Measurements from ENCODE around the gene NPW.

The NPW gene

DNA sequence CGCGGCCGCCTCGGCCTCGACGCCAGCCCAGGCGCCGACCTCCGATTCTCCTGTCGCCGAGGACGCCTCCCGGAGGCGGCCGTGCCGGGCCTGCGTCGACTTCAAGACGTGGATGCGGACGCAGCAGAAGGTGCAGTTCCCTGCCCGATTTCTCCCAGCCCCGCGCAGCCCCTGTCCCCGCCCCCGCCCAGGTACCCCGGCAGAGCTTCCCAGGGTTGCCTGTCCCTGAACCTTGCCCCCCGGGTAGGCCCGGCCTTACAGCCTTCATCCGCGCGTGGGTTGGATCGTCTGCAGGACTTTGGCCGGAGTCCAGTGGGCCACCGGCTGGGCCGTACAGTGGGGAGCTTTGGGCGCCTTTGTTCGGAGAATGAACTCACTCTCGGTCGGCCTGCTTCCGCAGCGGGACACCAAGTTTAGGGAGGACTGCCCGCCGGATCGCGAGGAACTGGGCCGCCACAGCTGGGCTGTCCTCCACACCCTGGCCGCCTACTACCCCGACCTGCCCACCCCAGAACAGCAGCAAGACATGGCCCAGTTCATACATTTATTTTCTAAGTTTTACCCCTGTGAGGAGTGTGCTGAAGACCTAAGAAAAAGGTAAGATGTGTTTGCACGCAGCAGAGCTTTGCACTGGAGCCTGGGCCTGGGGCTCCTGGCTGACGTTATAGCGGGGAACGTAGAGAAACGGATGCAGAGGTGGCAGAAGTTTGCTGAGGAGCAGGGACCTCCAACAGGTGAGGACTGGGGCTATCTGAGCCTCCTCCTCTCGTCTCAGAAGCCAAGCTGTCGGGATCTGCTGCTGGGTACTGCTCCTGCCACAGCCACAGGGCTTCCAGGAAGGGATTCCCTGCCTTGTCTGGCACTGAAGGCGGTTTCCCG is 35.0 kb upstream of the NPW start:
- no peak for DNase-seq

DNA sequence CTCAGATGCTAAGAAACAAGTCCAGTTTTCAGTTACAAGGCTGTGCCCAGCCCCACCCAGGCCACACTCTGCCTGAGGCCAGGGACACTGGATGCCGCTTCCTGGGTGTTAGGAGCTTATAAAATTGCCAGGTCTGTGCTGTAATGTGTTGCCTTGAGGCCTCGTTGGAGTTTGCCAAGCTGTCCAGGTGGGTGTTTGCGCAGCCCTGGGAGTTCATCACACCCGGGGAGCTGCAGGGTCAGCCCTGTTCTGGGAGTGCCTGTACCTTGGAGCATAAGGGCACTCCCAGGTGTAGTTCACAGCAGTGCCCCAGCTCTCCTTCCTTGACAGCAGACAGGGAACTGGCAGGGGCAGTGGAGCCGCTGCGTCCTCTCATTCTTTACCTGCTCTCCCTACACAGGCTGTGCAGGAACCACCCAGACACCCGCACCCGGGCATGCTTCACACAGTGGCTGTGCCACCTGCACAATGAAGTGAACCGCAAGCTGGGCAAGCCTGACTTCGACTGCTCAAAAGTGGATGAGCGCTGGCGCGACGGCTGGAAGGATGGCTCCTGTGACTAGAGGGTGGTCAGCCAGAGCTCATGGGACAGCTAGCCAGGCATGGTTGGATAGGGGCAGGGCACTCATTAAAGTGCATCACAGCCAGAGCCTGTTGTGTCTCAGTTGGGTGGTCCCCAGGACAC is 34.0 kb upstream of the NPW start:
- DNase-seq, result no peak

- DNase-seq, result no peak
These were observed 32.4 kb upstream of the NPW start for GRCh38 chr16:1987198-1987597.

DNA sequence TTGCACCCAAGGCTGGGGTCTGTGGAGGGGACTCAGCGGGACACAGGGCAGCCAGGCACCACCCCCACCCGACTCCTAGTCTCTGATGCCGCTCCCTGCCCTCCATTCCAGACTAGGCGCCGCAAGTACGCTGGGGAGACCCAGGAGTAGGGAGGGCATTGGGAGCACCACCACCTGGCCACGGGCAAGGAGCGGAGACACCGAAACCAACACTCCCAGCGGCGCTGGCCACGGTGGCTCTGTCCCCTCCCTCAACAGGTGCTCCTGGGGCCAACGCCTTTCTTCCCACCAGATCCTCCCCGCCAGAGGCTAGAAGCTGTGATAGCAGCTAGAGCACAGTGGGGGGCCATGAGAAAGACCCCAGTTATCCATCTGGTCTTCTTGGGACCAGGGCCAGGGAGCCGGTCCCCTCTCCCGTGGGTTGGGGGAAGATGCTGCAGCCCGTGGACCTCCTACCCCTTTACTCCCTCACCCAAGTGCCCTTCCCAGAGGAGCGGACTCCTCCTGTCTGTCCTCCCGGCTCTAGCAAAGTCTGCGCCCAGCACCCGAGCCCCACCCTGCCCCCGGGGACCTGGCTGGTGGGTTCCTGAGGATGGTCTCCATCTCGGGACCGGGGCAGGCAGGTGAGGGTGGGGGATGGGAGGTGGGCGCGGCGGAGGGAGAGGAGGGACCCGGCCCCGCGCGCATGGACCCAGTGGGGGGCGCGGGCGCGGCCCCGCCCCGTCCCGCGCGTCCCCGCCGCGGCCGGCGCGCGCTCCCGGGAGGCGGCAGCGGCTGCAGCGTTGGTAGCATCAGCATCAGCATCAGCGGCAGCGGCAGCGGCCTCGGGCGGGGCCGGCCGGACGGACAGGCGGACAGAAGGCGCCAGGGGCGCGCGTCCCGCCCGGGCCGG is 30.1 kb upstream of the NPW start, which contains the start of gene SYNGR3:
Gene SYNGR3 (plus strand): TSS at position 762 of the 892 bp plus-strand sequence. CDS start 133 bp downstream, outside the sequence.
- DNase-seq, result peak; percentile 39

GRCh38 chr16:1990101-1990350 is 29.6 kb upstream of the NPW start:
- DNase-seq, result no peak

GRCh38 chr16:1990351-1991134 is 29.0 kb upstream of the NPW start:
- peak; percentile 40 for DNase-seq

DNA sequence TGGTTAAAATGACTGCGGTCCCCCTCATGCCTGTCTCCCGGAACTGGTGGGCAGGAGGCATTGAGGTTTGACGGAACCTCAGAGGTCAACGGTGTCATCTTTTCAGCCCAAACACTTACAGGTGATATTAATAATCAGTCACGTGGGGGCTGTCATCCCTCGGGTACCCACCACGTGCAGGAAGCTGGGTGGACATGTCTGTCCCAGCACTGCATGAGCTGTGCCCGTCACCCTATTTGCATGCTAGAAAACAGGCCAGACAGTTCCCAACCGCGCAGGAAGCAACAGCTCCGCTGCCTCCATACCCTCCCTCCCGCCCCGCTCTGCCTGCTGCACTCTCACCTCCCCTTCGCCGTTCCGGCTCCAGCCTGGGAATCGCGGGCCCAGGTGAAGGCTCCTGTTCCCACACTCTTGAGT is 28.4 kb upstream of the NPW start:
- DNase-seq, result no peak

DNA sequence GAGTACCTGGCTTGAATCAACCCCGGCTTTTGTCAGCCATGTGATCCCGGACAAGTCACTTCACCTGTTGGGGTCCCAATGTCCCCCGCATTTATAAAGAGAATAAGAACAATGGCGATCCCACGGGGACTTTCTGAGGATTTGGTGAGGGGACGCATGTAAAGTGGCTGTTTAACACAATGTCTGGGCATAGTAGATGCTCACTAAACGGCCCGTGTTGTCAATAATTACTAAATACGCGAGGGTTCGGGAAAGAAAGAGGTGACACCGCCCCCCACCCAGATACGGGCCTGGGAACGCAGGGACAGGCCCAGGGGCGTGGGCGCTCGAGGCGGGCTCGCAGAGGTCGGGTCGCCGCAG is 28.0 kb upstream of the NPW start:
- DNase-seq, result no peak

DNA sequence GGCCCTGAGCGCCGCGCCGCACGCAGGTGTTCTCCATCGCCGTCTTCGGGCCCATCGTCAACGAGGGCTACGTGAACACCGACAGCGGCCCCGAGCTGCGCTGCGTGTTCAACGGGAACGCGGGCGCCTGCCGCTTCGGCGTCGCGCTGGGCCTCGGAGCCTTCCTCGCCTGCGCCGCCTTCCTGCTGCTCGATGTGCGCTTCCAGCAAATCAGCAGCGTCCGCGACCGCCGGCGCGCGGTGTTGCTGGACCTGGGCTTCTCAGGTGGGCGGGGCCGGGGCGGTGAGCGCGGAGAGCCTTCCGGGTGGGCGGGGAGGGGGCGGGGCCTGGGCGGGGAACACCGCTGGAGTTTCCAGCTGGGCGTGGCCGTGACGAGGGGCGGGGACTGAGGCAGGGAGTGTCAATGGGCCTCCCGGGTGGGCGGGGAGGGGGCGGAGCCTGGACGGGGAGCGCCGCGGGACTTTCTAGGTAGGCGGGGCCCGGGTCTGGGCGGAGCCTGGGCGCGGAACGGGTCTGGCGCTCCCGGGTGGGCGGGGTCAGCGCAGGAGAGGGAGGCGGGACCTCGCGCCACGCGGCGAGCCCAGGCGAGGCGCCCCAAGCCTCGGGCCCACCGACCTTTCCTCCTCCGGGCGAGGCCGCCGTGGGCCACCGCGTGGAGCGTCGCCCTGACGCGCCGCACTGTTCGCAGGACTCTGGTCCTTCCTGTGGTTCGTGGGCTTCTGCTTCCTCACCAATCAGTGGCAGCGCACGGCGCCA is 27.5 kb upstream of the NPW start:
- no peak for DNase-seq

GRCh38 chr16:1992704-1993317 is 26.8 kb upstream of the NPW start:
- DNase-seq, result no peak

- DNase-seq, result no peak
These were observed 25.9 kb upstream of the NPW start for GRCh38 chr16:1993731-1994131.

DNA sequence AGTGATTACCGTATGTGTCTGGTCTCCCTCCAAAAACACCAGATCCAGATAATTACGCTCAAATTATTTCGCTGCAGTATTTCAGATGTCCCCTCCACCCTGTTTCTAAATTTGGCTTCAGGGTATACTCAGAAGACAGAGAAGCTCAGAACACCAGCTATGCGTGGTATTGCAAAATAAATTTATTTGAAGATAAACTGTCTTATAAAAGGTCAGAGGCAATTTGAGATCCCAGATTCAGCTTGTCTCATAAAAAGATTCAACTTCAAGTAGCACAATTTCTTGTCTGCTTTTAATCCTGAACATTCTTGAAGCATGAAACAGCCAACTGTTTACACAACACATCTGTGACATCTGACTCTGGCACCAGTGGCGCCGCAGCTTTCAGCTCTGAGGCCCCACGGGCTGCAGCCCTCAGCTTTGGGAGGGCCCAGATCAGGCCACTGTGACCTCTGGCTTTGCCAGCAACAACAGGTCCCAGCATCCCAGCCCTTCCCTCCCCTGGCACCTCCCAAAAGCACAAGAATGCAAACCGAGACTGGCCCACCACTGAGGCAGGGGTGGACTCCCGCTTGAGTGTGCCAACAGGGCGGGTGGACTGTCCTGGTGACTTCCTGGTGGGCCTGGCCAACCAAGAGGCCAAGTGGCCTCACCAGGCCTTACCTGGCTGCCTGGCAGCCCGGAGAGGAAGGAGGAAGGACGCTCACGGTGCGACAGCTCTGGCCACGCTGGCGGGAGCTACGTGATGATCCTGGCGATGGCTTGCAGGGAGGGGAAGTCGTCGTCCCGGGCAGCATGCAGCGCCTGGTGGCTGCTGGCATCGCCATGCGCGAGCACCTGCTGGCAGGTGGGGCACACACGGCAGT is 21.9 kb upstream of the NPW start:
- DNase-seq, result no peak

GRCh38 chr16:1998360-1998835 is 21.2 kb upstream of the NPW start:
- no peak for DNase-seq

DNA sequence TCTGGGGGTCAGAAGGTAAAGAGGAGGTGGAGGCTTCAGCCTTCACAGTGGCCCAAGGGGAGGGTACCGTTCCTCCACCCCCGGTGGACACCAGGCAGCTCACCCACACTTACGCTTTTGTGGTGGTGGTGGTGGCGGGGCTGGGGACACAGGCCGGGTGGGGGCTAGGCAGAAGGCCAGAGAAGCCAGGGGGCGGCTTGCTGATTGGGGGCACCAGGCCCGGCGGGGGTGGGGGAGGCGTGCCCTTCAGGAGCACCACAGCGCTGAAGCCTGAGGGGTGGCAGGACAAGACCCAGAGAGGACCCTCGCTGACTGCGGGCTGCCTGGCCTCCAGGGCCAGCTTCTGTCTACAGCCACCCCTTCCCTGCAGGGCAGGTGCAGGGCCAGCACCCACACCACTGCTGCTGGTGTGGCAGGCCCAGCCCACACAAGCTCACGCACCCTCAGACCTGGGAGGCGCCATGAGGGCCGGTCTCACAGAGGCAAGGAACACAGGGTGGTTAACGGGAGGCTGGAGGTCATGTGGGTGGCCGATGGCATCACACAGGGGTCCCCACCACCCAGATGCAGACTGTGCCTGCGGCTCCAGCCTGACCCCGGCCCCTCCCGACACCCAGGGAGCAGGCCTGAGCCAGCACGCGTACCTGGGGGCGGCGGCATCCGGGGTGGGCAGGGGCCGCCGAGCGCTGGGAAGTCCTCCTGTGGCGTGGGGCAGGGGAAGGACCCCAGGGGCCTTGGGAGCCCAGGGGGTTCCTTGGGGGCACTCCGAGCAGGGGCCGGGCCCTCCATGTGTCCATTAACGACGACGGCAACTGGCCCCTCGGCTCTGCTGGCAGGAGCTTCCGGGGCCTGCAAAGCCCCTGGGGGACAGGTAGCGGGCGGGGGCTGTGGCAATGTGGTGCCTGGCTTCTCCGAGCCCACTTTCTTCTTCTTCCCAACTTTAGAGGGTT is 20.5 kb upstream of the NPW start:
- no peak for DNase-seq

DNA sequence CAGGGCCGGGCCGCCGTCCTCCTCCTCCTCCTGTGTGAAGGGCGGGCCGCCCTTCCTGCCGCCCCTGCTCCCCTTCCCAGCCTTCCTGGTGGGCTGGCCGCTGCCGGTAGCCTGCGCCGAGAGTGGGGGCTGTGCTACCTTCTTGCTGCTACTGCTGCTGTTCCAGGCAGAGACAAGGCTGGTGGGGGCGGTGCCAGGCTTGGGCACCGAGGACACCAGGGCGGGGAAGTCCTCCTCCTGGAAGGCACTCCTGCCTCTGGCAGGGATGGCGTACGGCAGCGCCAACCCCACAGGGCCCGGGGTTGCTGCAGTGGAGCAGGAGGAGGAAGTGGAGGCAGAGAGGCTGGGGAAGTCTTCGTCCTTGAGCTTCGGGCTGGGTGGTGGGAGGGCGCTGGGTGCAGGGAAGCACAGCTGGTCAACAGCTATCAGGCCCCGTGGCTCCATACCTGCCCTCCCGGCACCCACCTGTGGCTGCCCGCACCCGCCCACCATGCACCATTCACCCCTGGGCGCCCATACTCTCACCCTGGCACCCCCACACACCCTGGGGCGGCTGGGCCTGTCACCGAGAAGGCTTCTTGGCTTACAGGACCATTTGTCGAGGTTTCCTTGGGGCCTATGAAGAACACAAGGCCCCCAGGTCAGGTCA is 19.6 kb upstream of the NPW start:
- DNase-seq, result no peak

GRCh38 chr16:2001035-2001434 is 18.6 kb upstream of the NPW start:
- no peak for DNase-seq

GRCh38 chr16:2001456-2002355 is 17.9 kb upstream of the NPW start:
- no peak for DNase-seq

Data from COR-L47 (cell line).